T-helper 1 cell (primary cell): ENCODE results near the gene VASN.
"Not testable (repeated sequence)": the region's sequence is repeated elsewhere in the genome, so short reads cannot be mapped to it uniquely, and the experiment has no call there.

Source experiments
- DNase-seq, 5 donors: peaks; one replicate each; pipeline ENCODE4 v3.0.0-alpha.2; 2012 to 2020

Gene VASN

GRCh38 chr16:4386451-4386805, 14.8 kb downstream of the VASN start:
- DNase-seq: no peak

GRCh38 chr16:4386951-4387565, 15.4 kb downstream of the VASN start:
- DNase-seq: no peak

GRCh38 chr16:4387781-4388180, 16.1 kb downstream of the VASN start:
- DNase-seq: no peak

GRCh38 chr16:4388271-4389021, 16.8 kb downstream of the VASN start:
- peak in 1 of 5 donors; percentile 4 for DNase-seq

- DNase-seq: no peak
Measured at GRCh38 chr16:4389051-4389955, 17.7 kb downstream of the VASN start.

GRCh38 chr16:4390266-4391260, 18.9 kb downstream of the VASN start:
- no peak for DNase-seq

GRCh38 chr16:4391631-4392381, 20.2 kb downstream of the VASN start:
- no peak for DNase-seq

GRCh38 chr16:4392382-4393239, 21.0 kb downstream of the VASN start:
- no peak for DNase-seq

GRCh38 chr16:4393240-4393600, 21.6 kb downstream of the VASN start:
- no peak for DNase-seq

- not testable (repeated sequence) for DNase-seq
Measured at GRCh38 chr16:4393850-4394249, 22.2 kb downstream of the VASN start.

GRCh38 chr16:4395055-4395726, 23.5 kb downstream of the VASN start:
- peak in 1 of 5 donors; percentile 1 for DNase-seq

GRCh38 chr16:4399001-4399730, 27.5 kb downstream of the VASN start:
- DNase-seq: no peak

- no peak for DNase-seq
Measured at GRCh38 chr16:4401094-4401501, 29.4 kb downstream of the VASN start.

GRCh38 chr16:4401510-4401909, 29.9 kb downstream of the VASN start:
- no peak for DNase-seq

- DNase-seq: peak in 4 of 5 donors; percentile 38 to 57 (median 48)
Measured at GRCh38 chr16:4402439-4403132, 30.9 kb downstream of the VASN start.

- peak in 2 of 5 donors; percentile 5 to 10 for DNase-seq
Measured at GRCh38 chr16:4403133-4403949, 31.7 kb downstream of the VASN start.

GRCh38 chr16:4404247-4404966, 32.8 kb downstream of the VASN start:
- peak in 2 of 5 donors; percentile 19 to 25 for DNase-seq
